HCT116 (cell line): ENCODE measurements around the gene ARVCF. TPM values are rescaled to one million over a fixed set of nuclear protein-coding genes. Genes with fewer than 3 reads are reported as not detected.

Source experiments
- ATAC-seq: fragments of 200-7000 bp; cut with Tn5 transposase; 2 replicates; pipeline ENCODE4 v1.9.1; 2020; ENCODE audit warnings: mild to moderate bottlenecking, moderate library complexity
- BruUV-seq: library from RNA; stranded (reverse); fragments of 400-500 nt; replicated peaks from 2 replicates; lab custom pipeline; 2021; lab: Mats Ljungman, UMichigan
- CTCF ChIA-PET: fragments of 300-600 bp; sonication (Branson Sonifier 250); formaldehyde crosslinking; loops from one replicate; lab custom pipeline; 2021; ENCODE audit warnings: antibody characterized with exemption; lab: Charles Lee
- POLR2A ChIA-PET: fragments of 300-600, 350-600 bp; sonication (Branson Sonifier 250); formaldehyde crosslinking; loops from one replicate; lab custom pipeline; 2021; ENCODE audit warnings: antibody characterized with exemption; lab: Charles Lee
- RAD21 ChIA-PET, 2 experiments: fragments of 300-600 bp; sonication (Branson Sonifier 250); formaldehyde crosslinking; loops; one replicate each; lab custom pipeline; 2023; ENCODE audit warnings: low total read pairs in 2 of 2; ENCODE audit not compliant: uncharacterized antibody in 2 of 2, unreplicated experiment in 2 of 2, low non-redundant PET in 1 of 2; lab: Charles Lee
- DNase-seq: peaks from one replicate; pipeline ENCODE4 v3.0.0-alpha.2; 2010; ENCODE audit warnings: low read depth, low spot score
- H2AFZ ChIP-seq: fragments of 200-600 bp; shearing (Covaris generic), sonication (generic); 2 replicates; pipeline ENCODE4 v1.6.1; 2017; ENCODE audit warnings: low read depth, mixed run types, mixed read lengths, antibody characterized with exemption, low read length; ENCODE audit not compliant: poor library complexity, severe bottlenecking
- H3K27ac ChIP-seq: 2 replicates; pipeline ENCODE4 v1.5.1; 2012; ENCODE audit warnings: low read depth, low read length
- H3K27me3 ChIP-seq: fragments of 200-600 bp; sonication (generic); 2 replicates; pipeline ENCODE4 v1.6.1; 2016; ENCODE audit warnings: mixed run types, low read length, mixed read lengths; ENCODE audit not compliant: insufficient read depth
- H3K36me3 ChIP-seq, 2 experiments: fragments of 200-500 bp in 1 of 2; fragments of 200-600 bp in 1 of 2; sonication (Bioruptor generic) in 1 of 2; sonication (generic) in 1 of 2; 2 replicates each; pipeline versions ENCODE4 v1.5.1 to v1.6.1; 2014 to 2016; ENCODE audit warnings: low read length in 2 of 2, inconsistent platforms in 1 of 2, mixed read lengths in 1 of 2, mixed run types in 1 of 2; ENCODE audit not compliant: insufficient read depth in 2 of 2, control insufficient read depth in 1 of 2
- H3K4me1 ChIP-seq, 2 experiments: fragments of 200-600 bp in 1 of 2; sonication (generic) in 1 of 2; 2 replicates each; pipeline versions ENCODE4 v1.5.1 to v1.6.1; 2012 to 2017; ENCODE audit warnings: low read length in 2 of 2, inconsistent platforms in 1 of 2, mild to moderate bottlenecking in 1 of 2, mixed read lengths in 1 of 2, mixed run types in 1 of 2, moderate library complexity in 1 of 2; ENCODE audit not compliant: insufficient read depth in 2 of 2, control insufficient read depth in 1 of 2
- H3K4me2 ChIP-seq: fragments of 200-600 bp; sonication (generic); 2 replicates; pipeline ENCODE4 v1.6.1; 2017; ENCODE audit warnings: mixed run types, low read length, mixed read lengths
- H3K4me3 ChIP-seq, 2 experiments: fragments of 200-600 bp in 1 of 2; sonication (generic) in 1 of 2; replicated peaks in 1 of 2; 2 replicates each; pipeline ENCODE4 v1.5.1; 2011 to 2016; ENCODE audit warnings: low read length in 2 of 2, control low read depth in 1 of 2, low read depth in 1 of 2, mild to moderate bottlenecking in 1 of 2, mixed read lengths in 1 of 2, mixed run types in 1 of 2
- H3K79me2 ChIP-seq: fragments of 200-600 bp; sonication (generic); 2 replicates; pipeline ENCODE4 v1.6.1; 2017; ENCODE audit warnings: mild to moderate bottlenecking, mixed run types, low read length, moderate library complexity, mixed read lengths; ENCODE audit not compliant: insufficient read depth
- H3K9ac ChIP-seq: fragments of 200-600 bp; sonication (generic); 2 replicates; pipeline ENCODE4 v1.6.1; 2016; ENCODE audit warnings: low read length, mixed read lengths
- H3K9me2 ChIP-seq: fragments of 200-600 bp; sonication (generic), shearing (Covaris generic); 2 replicates; pipeline ENCODE4 v1.6.1; 2017; ENCODE audit warnings: mixed run types, mild to moderate bottlenecking, moderate library complexity; ENCODE audit not compliant: insufficient read depth
- H3K9me3 ChIP-seq, 2 experiments: fragments of 200-500 bp in 1 of 2; fragments of 200-600 bp in 1 of 2; sonication (Bioruptor generic) in 1 of 2; sonication (generic) in 1 of 2; 2 replicates each; pipeline ENCODE4 v1.6.1; 2014 to 2017; ENCODE audit warnings: low read length in 2 of 2, mixed read lengths in 2 of 2, inconsistent platforms in 1 of 2, low read depth in 1 of 2, mild to moderate bottlenecking in 1 of 2, mixed run types in 1 of 2, moderate library complexity in 1 of 2; ENCODE audit not compliant: control insufficient read depth in 1 of 2, insufficient read depth in 1 of 2
- H4K20me1 ChIP-seq: fragments of 200-600 bp; sonication (generic), shearing (Covaris generic); 2 replicates; pipeline ENCODE4 v1.6.1; 2017; ENCODE audit warnings: mixed run types, mild to moderate bottlenecking, moderate library complexity; ENCODE audit not compliant: insufficient read depth
- CEBPB ChIP-seq: IDR thresholded peaks from 2 replicates; pipeline ENCODE4 v1.6.1; 2012; ENCODE audit warnings: low read depth
- EGR1 ChIP-seq: IDR thresholded peaks from 2 replicates; pipeline ENCODE4 v1.6.1; 2012; ENCODE audit warnings: low read depth
- ELF1 ChIP-seq: IDR thresholded peaks from 2 replicates; pipeline ENCODE4 v1.6.1; 2012; ENCODE audit warnings: low read depth, borderline replicate concordance
- EZH2 ChIP-seq: fragments of 200-600 bp; sonication (generic); IDR thresholded peaks from 2 replicates; pipeline ENCODE4 v1.6.1; 2017; ENCODE audit warnings: antibody characterized with exemption, mixed run types
- FOSL1 ChIP-seq: IDR thresholded peaks from 2 replicates; pipeline ENCODE4 v1.6.1; 2012; ENCODE audit warnings: low read depth
- JUND ChIP-seq: IDR thresholded peaks from 2 replicates; pipeline ENCODE4 v1.6.1; 2012
- POLR2A ChIP-seq: IDR thresholded peaks from 2 replicates; pipeline ENCODE4 v1.7.0; 2011; ENCODE audit warnings: borderline replicate concordance; ENCODE audit not compliant: insufficient read depth, insufficient read length; ENCODE audit errors: extremely low read depth
- RAD21 ChIP-seq: IDR thresholded peaks from 2 replicates; pipeline ENCODE4 v1.6.1; 2012; ENCODE audit warnings: low read depth, mild to moderate bottlenecking
- SIN3A ChIP-seq: IDR thresholded peaks from 2 replicates; pipeline ENCODE4 v1.6.1; 2012; ENCODE audit warnings: low read depth
- SP1 ChIP-seq: IDR thresholded peaks from 2 replicates; pipeline ENCODE4 v1.6.1; 2012; ENCODE audit warnings: low read depth
- SRF ChIP-seq: IDR thresholded peaks from 2 replicates; pipeline ENCODE4 v1.6.1; 2012; ENCODE audit warnings: low read depth
- TCF7L2 ChIP-seq: IDR thresholded peaks from 2 replicates; pipeline ENCODE4 v1.7.0; 2011; ENCODE audit warnings: borderline replicate concordance, inconsistent platforms; ENCODE audit not compliant: insufficient read depth, insufficient read length; ENCODE audit errors: extremely low read depth
- YY1 ChIP-seq: IDR thresholded peaks from 2 replicates; pipeline ENCODE4 v1.6.1; 2011; ENCODE audit warnings: low read length, low read depth, moderate library complexity, mild to moderate bottlenecking; ENCODE audit not compliant: insufficient replicate concordance; ENCODE audit errors: extremely low read depth
- ZFX ChIP-seq: fragments of 450-650 bp; IDR thresholded peaks from 2 replicates; pipeline ENCODE4 v1.6.1; 2017
- intact Hi-C: fragments of 100-400 bp; cut with micrococcal nuclease; formaldehyde crosslinking; loops from 2 replicates; pipeline ENCODE4 v1.10.0; 2022
- total RNA-seq: library from RNA; stranded (reverse); gene quantifications from one replicate; pipeline ENCODE4 v1.2.1, GENCODE V29; 2021; ENCODE audit not compliant: unreplicated experiment
- TF ChIP-seq, protein P1 (sequence below), 3 experiments: fragments of 200-600 bp in 1 of 3; sonication (generic) in 1 of 3; IDR thresholded peaks in 2 of 3; conservative IDR thresholded peaks in 1 of 3; 2 replicates each; pipeline ENCODE4 v1.5.1; 2012 to 2017; ENCODE audit warnings: low read depth in 2 of 3, low read length in 2 of 3, antibody characterized with exemption in 1 of 3, borderline replicate concordance in 1 of 3, control low read depth in 1 of 3, mild to moderate bottlenecking in 1 of 3, mixed read lengths in 1 of 3, mixed run types in 1 of 3, moderate library complexity in 1 of 3; ENCODE audit not compliant: insufficient read depth in 1 of 3
- TF ChIP-seq, protein P2 (sequence below): IDR thresholded peaks from 2 replicates; pipeline ENCODE4 v1.6.1; 2011; ENCODE audit warnings: mild to moderate bottlenecking, low read length, moderate library complexity; ENCODE audit not compliant: insufficient replicate concordance; ENCODE audit errors: extremely low read depth
- TF ChIP-seq, protein P3 (sequence below): IDR thresholded peaks from 2 replicates; pipeline ENCODE4 v1.6.1; 2012; ENCODE audit warnings: low read depth
- TF ChIP-seq, protein P4 (sequence below): IDR thresholded peaks from 2 replicates; pipeline ENCODE4 v1.6.1; 2012

The ARVCF gene
- total RNA-seq, 1 experiment from 2014 or later: 42.8 TPM

DNA sequence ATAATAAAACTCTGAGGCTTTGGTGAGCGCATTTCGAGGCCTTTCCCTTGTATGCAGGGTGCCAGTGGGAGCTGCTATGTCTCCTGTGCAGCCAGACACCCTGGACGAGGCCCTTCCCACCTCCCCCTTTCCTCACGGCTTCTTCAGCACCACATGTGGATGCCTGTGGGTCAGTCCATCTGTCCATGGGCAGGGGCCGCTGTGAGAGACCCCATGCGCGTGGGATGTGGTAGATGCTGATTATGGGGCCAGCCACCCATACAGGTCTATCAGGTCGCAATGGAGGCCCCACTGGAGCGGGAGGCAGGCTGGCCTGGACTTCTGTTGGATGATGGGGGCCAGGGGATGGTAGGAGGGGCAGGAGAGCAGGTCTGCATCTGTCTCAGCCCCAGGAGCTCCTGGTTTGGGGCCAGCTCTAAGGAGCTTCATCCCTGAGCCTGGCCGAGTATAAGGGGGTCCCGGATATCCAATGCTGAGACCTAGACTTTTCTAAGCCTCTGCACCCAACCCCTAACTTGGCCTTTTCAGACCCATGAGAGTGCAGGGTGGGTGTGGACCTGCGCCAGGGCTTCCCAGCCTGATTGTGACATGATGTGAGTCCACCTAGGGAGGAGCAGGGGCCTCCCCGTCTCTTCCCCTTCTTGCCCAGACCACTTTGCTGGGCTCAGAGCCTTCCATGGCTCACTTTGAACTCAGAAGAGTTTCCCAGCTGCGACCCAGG, 49.4 kb upstream of the ARVCF start:
- Histone ChIP-seq H3K9me2 (no peaks in the 10 kb centered on the region), H3K4me2 (no peak overlapping the region), H4K20me1 (no peaks in the 10 kb centered on the region), H3K27ac (no peak overlapping the region), H3K79me2 (no peaks in the 10 kb centered on the region), H3K4me3 (no peak overlapping the region), H3K9me3 (no peaks in the 10 kb centered on the region), H3K9ac (no peak overlapping the region), H3K36me3 (no peaks in the 10 kb centered on the region), H3K27me3 (no peaks in the 10 kb centered on the region), H2AFZ (no peak overlapping the region), H3K4me1 (peaks cover 4 to 24% of the 10 kb centered on the region in 2 experiments)
- RAD21 ChIA-PET: no interaction called here
- intact Hi-C loops: no loop called here
- no TSS peak for BruUV-seq
- TF ChIP-seq, protein P1, sequence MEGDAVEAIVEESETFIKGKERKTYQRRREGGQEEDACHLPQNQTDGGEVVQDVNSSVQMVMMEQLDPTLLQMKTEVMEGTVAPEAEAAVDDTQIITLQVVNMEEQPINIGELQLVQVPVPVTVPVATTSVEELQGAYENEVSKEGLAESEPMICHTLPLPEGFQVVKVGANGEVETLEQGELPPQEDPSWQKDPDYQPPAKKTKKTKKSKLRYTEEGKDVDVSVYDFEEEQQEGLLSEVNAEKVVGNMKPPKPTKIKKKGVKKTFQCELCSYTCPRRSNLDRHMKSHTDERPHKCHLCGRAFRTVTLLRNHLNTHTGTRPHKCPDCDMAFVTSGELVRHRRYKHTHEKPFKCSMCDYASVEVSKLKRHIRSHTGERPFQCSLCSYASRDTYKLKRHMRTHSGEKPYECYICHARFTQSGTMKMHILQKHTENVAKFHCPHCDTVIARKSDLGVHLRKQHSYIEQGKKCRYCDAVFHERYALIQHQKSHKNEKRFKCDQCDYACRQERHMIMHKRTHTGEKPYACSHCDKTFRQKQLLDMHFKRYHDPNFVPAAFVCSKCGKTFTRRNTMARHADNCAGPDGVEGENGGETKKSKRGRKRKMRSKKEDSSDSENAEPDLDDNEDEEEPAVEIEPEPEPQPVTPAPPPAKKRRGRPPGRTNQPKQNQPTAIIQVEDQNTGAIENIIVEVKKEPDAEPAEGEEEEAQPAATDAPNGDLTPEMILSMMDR (IDR thresholded peaks at IDR 0.05 in 2 of 3, conservative IDR thresholded peaks at IDR 0.05 in 1 of 3; ENCODE audit: borderline replicate concordance in 1 of 3, insufficient read depth in 1 of 3, low read depth in 2 of 3, low read length in 2 of 3): no peak
- TF ChIP-seq, protein P2, sequence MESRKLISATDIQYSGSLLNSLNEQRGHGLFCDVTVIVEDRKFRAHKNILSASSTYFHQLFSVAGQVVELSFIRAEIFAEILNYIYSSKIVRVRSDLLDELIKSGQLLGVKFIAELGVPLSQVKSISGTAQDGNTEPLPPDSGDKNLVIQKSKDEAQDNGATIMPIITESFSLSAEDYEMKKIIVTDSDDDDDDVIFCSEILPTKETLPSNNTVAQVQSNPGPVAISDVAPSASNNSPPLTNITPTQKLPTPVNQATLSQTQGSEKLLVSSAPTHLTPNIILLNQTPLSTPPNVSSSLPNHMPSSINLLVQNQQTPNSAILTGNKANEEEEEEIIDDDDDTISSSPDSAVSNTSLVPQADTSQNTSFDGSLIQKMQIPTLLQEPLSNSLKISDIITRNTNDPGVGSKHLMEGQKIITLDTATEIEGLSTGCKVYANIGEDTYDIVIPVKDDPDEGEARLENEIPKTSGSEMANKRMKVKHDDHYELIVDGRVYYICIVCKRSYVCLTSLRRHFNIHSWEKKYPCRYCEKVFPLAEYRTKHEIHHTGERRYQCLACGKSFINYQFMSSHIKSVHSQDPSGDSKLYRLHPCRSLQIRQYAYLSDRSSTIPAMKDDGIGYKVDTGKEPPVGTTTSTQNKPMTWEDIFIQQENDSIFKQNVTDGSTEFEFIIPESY: no peak
- TF ChIP-seq ELF1 (no peak), EZH2 (no peak), SRF (no peak), TCF7L2 (no peak), JUND (no peak), FOSL1 (no peak), CEBPB (no peak), SIN3A (no peak), SP1 (no peak), ZFX (no peak), EGR1 (no peak), POLR2A (no peak), YY1 (no peak), RAD21 (no peak)
- TF ChIP-seq, protein P3, sequence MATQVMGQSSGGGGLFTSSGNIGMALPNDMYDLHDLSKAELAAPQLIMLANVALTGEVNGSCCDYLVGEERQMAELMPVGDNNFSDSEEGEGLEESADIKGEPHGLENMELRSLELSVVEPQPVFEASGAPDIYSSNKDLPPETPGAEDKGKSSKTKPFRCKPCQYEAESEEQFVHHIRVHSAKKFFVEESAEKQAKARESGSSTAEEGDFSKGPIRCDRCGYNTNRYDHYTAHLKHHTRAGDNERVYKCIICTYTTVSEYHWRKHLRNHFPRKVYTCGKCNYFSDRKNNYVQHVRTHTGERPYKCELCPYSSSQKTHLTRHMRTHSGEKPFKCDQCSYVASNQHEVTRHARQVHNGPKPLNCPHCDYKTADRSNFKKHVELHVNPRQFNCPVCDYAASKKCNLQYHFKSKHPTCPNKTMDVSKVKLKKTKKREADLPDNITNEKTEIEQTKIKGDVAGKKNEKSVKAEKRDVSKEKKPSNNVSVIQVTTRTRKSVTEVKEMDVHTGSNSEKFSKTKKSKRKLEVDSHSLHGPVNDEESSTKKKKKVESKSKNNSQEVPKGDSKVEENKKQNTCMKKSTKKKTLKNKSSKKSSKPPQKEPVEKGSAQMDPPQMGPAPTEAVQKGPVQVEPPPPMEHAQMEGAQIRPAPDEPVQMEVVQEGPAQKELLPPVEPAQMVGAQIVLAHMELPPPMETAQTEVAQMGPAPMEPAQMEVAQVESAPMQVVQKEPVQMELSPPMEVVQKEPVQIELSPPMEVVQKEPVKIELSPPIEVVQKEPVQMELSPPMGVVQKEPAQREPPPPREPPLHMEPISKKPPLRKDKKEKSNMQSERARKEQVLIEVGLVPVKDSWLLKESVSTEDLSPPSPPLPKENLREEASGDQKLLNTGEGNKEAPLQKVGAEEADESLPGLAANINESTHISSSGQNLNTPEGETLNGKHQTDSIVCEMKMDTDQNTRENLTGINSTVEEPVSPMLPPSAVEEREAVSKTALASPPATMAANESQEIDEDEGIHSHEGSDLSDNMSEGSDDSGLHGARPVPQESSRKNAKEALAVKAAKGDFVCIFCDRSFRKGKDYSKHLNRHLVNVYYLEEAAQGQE: no peak
- TF ChIP-seq, protein P4, sequence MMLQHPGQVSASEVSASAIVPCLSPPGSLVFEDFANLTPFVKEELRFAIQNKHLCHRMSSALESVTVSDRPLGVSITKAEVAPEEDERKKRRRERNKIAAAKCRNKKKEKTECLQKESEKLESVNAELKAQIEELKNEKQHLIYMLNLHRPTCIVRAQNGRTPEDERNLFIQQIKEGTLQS: no peak
- POLR2A ChIA-PET: no interaction called here
- DNase-seq: no peak
- ATAC-seq: no peak
- CTCF ChIA-PET: no interaction called here
